Type B pancreatic cell (in vitro differentiated cells): ENCODE measurements around the gene SVOP. TPM values are rescaled to one million over a fixed set of nuclear protein-coding genes. Genes with fewer than 3 reads are reported as not detected.

Source experiments
- DNase-seq: peaks from one replicate; pipeline ENCODE4 v3.0.0; 2021; ENCODE audit warnings: mixed read lengths; ENCODE audit not compliant: unreplicated experiment; ENCODE audit errors: extremely low spot score
- H3K27ac Mint-ChIP-seq: 2 replicates; pipeline ENCODE4 v1.8.0; 2021; ENCODE audit warnings: mild to moderate bottlenecking, mixed read lengths
- H3K27me3 Mint-ChIP-seq: 2 replicates; pipeline ENCODE4 v1.8.0; 2021; ENCODE audit warnings: mixed read lengths
- H3K36me3 Mint-ChIP-seq: 2 replicates; pipeline ENCODE4 v1.8.0; 2021; ENCODE audit warnings: mixed read lengths
- H3K4me1 Mint-ChIP-seq: one replicate; pipeline ENCODE4 v1.8.0; 2021; ENCODE audit warnings: mixed read lengths; ENCODE audit not compliant: unreplicated experiment
- H3K4me3 Mint-ChIP-seq: 2 replicates; pipeline ENCODE4 v1.8.0; 2021; ENCODE audit warnings: mild to moderate bottlenecking, mixed read lengths
- H3K9me3 Mint-ChIP-seq: 2 replicates; pipeline ENCODE4 v1.8.0; 2021; ENCODE audit warnings: mixed read lengths
- CTCF ChIP-seq: fragments of 200-600 bp; sonication (generic); conservative IDR thresholded peaks from 2 replicates; pipeline ENCODE4 v1.5.0; 2021; ENCODE audit warnings: antibody characterized with exemption, mild to moderate bottlenecking
- total RNA-seq: library from RNA; stranded (reverse); gene quantifications from 2 replicates; pipeline ENCODE4 v1.2.1, GENCODE V29; 2021; ENCODE audit warnings: low replicate concordance

SVOP gene
- total RNA-seq, 1 donor from 2014 or later, result 3.6 TPM

DNA sequence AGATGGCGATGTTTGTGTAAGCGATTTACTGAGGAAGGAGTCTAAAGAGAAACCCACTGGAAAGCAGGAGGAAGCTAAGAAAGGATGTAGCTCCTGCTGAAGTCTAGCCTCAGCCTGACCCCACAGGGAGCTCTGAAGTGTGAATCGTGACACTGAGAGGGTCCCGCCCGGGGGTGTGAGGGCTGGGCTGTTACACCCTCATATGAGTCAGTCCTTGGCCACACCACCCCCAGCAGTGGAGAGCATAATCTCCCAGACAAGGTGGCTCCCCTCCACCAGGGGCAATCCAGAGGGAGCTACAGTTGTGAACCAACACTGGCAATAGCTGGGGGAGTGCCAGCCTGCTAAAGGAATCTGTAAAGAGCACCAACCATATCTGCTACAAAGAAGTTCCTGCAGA, 31.5 kb downstream of the SVOP start:
- no peak overlapping the region for H3K4me3 Mint-ChIP-seq
- H3K27ac Mint-ChIP-seq, result no peak overlapping the region
- DNase-seq, result no peak
- H3K9me3 Mint-ChIP-seq, result no peaks in the 10 kb centered on the region
- no peak for TF ChIP-seq CTCF
- H3K27me3 Mint-ChIP-seq, result peaks cover 14% of the 10 kb centered on the region
- H3K36me3 Mint-ChIP-seq, result no peaks in the 10 kb centered on the region
- H3K4me1 Mint-ChIP-seq, result no peaks in the 10 kb centered on the region

- Mint-ChIP-seq H3K4me1 (no peaks in the 10 kb centered on the region), H3K4me3 (no peak overlapping the region), H3K36me3 (no peaks in the 10 kb centered on the region), H3K27ac (no peak overlapping the region), H3K27me3 (peaks cover 14% of the 10 kb centered on the region), H3K9me3 (no peaks in the 10 kb centered on the region)
- no peak for TF ChIP-seq CTCF
- DNase-seq, result no peak
These were observed 35.1 kb downstream of the SVOP start for GRCh38 chr12:108985750-108986149.

DNA sequence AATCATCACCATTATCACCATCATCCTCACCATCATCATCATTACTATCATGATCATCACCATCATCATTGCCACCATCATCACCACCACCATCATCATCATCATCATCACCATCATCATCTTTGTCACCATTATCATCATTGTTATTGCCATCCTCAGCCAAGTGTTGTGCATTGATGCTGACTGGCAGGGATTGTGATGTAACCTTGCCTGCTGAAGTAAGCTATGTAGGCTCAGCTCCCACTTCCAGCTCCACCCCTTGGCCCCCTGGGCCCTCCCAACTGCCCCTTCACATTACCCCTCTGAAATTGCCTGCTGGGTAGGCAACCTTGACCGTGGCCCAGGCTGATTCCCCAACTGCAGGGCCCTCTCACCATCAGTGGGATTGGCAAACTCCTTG, 37.6 kb downstream of the SVOP start:
- H3K4me3 Mint-ChIP-seq, result no peak overlapping the region
- DNase-seq, result no peak
- TF ChIP-seq CTCF, result no peak
- H3K27ac Mint-ChIP-seq, result no peak overlapping the region
- no peaks in the 10 kb centered on the region for H3K36me3 Mint-ChIP-seq
- peaks cover 12% of the 10 kb centered on the region for H3K27me3 Mint-ChIP-seq
- H3K9me3 Mint-ChIP-seq, result no peaks in the 10 kb centered on the region
- H3K4me1 Mint-ChIP-seq, result no peaks in the 10 kb centered on the region

DNA sequence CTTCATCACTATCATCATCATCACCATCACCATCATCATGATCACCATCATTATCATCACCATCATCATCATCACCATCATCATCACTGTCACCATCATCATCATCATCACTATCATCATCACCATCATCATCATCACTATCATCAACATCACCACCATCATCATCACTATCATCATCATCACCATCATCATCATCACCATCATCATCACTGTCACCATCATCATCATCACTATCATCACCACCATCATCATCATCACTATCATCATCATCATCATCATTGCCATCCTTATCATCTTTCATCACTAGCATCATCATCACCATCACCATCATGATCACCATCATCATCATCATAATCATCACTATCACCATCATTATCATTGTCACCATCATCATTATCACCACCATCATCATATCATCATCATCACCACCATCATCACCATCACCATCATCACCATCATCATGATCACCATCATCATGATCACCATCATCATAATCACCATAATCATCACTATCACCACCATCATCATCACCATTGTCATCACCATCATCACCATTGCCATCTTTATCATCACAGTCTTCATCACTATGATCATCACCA, 38.1 kb downstream of the SVOP start:
- no peak for TF ChIP-seq CTCF
- H3K9me3 Mint-ChIP-seq, result no peaks in the 10 kb centered on the region
- H3K27me3 Mint-ChIP-seq, result peaks cover 16% of the 10 kb centered on the region
- H3K4me3 Mint-ChIP-seq, result no peak overlapping the region
- no peak for DNase-seq
- no peak overlapping the region for H3K27ac Mint-ChIP-seq
- no peaks in the 10 kb centered on the region for H3K36me3 Mint-ChIP-seq
- H3K4me1 Mint-ChIP-seq, result no peaks in the 10 kb centered on the region

DNA sequence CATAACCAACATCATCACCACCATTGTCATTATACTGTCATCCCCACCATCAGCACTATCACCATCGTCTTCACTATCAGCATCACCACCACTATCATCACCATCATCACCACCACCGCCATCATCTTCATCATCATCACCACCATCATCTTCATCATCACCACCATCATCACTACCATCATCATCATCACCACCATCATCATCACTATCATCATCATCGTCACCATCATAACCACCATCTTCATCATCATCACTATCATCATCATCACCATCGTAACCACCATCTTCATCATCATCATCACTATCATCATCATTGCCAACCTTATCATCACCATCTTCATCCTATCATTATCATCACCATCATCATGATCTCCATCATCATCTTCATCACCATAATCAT, 39.0 kb downstream of the SVOP start:
- no peak for TF ChIP-seq CTCF
- Mint-ChIP-seq H3K27ac (no peak overlapping the region), H3K4me1 (no peaks in the 10 kb centered on the region), H3K4me3 (no peak overlapping the region), H3K27me3 (peaks cover 13% of the 10 kb centered on the region), H3K36me3 (no peaks in the 10 kb centered on the region), H3K9me3 (no peaks in the 10 kb centered on the region)
- DNase-seq, result no peak
